Inferior parietal cortex (tissue), 1 donor: ENCODE data around the gene CACNA2D3.

ENCODE experiments used
- DNase-seq: peaks from one replicate; pipeline ENCODE4 v3.0.0-alpha.2; 2016; ENCODE audit errors: extremely low spot score

CACNA2D3 gene

GRCh38 chr3:54849360-54849759 lies 727.0 kb downstream of the CACNA2D3 start:
- no peak for DNase-seq

DNA sequence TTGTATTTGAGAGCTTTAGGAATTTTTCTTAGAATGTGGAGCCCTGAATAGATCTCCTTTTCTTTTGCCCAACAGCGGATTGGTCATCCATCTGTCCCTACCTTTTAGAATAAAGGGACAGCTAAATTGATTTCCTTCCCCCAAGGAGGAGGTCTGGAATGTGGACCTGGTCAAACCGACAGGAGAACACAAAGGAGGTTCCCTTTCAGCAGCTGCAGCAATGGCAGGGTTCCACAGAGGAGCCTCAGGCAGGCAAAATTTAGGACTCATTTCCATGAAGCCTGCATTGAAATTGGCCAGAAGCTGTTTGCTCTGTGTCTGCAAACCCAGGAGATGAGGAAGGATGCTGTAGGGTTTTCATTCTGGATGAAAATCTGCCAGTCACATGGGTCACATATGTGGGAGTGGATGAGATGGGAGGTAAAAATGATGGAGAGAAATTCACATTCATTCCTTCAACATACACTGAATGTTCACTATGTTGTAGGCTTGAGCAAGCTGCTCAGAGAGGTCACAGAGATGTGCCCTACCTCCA lies 728.2 kb downstream of the CACNA2D3 start:
- no peak for DNase-seq

- DNase-seq, result peak; percentile 78
These were observed 731.4 kb downstream of the CACNA2D3 start for GRCh38 chr3:54853573-54854404.

DNA sequence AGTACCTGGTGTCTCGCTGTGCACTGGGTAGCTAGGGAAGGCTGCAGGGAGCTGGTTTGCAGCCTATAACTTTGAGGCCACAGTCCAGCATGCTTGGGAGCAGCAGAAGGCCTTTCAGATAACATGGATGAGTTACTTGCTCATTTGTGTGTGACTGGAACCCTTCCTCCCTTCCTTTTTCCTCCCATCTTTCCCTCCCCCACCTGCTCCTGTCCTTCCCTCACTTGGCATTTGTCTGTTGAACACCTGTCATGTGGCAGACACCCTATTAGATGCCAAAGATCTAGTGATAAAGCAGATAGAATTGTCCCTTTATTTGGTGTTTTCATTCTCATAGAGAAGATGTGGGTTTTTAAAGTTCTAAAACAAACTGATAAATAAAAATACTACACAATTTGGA lies 733.9 kb downstream of the CACNA2D3 start:
- DNase-seq, result no peak

GRCh38 chr3:54857343-54857742 lies 735.0 kb downstream of the CACNA2D3 start:
- no peak for DNase-seq

DNA sequence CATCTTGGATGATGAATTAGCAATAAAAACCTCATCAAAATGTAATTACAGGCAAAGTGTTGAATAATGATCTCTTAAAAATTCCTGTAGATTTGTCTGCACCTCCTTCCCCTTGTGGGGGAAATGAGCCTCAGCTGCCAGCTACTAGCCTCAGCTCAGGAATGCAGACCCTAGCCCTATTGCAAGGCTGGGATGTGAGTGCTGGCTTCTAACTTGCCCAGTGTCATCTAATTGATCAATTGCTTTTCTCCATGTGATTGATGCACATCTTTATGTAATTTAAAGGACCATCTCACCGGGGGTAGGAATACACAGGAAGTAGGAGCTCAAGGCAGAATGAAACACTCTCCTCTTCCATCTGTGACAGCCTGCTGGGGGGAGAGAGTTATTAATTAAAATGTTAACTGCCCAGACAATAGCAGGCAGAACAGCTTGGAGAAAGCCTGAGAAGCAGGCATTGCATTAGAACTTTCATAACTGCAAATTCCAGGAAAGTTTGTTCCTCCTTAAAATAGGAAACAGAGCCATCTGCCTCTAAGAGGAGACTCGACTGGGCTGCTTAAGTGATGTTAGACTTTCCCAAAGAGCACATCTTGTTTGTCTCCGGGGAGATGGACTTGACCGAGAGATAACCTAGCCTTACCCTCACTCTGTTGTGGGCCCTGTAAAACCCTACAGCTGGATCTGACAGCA lies 735.9 kb downstream of the CACNA2D3 start:
- DNase-seq, result no peak

DNA sequence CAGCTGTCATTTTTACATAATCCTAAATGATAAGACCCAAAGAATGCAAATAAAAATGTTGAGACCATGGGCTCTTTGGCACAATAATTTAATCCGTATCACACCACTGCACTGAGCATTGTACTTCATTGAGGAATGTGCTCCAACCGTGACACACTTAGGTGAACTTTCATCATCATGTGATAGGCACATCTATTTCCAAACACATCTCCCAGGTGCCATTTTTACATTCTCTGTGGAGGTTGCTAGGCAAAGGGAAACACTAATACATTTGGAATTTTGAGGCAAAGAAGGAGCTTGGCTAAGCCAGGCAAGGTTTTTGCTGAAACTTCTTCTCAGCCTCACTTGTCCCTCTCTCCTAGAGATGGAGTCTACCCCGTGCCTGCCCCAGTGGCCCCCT lies 736.8 kb downstream of the CACNA2D3 start:
- DNase-seq, result no peak

DNA sequence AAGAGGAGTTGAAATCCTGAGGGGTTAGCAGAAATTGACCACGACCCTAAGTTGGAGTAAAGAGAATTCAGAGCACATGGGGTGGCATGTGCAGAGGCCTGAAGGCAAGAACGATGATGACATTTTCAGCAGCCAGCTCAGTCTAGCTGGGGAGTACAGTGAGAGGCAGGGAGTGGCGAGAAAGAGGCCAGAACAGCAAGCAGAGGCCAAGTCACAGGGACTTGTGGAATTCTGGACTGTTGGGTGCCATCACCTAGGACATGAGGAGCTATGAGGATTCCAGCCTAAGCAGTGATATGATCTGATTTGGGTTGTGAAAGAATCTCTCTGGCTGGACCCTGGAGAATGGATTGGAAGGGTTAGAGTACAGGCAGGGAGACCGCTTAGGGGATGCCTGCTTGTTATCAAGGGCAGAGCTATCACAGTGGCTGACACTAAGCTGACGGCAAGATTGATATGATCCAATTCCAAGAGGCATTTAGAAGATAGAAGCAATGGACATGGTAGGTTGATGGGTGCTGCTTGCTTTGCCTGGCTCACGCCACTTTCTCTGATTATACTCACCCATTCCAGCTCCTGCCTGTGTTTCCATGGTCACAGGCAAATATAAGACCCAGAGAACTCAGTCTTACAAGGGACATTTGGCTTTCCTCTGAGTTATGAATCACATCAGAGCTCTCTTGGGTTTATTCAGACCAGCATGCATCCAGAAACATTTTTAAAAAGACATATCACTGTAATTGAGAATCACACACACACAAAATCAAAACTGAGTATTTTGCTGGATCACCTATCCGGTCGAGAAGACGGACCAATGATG lies 739.1 kb downstream of the CACNA2D3 start:
- no peak for DNase-seq

- no peak for DNase-seq
These were observed 740.2 kb downstream of the CACNA2D3 start for GRCh38 chr3:54862526-54862925.

DNA sequence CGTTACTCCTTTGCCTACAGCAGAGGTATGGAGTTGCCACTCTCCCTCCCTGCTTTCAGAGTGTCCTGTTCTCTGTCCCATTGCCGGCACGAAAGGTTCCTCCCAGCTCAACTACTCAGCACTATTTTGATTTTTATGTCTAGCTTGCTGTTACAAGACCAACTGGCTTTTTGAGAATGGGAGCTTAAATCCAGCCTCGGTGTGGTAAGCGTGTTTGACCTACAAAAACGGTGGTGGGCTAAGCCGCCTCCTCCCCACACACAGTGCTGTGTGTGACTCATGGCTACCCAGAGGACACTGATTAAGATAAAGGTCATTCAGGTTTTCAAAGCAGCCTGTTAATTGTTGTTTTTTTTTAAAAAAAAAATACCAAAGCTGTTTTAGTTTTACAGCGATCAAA lies 741.0 kb downstream of the CACNA2D3 start:
- DNase-seq, result no peak

DNA sequence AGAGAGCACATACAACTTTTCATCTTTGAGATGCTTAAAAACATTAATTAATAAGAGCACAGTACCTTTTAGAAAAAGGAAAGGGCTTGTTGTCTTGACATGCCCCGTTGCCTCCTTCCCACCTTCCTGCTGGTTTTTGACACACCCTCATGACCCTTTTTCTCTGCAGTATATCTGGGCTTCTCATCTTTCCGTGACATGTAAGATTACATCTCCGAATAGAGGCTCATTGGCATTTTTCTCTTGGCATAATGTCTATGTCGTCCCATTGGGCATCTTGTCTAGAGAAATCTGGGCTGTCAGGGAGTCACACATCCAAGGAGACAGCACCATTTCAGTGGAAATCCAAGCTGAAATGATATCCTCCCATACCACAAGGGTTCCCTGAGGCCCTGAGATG lies 741.4 kb downstream of the CACNA2D3 start:
- DNase-seq, result no peak

DNA sequence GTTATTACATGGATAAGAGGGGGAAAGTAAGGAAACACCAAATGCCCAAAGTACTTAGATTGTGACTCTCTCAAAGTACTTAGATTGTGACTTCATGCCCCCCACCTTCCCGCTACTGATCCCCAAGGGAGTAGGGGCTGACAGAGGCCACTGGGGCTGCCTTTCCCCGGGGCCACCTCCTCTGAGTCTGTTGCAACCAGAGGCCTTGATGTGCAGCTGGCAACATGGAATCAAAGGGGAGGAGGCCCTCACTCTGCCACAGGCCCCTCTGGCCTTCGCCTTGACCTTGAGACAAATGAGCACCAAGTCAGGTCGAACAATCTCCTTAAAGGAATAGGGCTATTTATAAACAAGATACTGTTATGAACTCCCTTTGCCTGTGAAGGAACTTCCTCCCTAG lies 743.0 kb downstream of the CACNA2D3 start:
- no peak for DNase-seq

DNA sequence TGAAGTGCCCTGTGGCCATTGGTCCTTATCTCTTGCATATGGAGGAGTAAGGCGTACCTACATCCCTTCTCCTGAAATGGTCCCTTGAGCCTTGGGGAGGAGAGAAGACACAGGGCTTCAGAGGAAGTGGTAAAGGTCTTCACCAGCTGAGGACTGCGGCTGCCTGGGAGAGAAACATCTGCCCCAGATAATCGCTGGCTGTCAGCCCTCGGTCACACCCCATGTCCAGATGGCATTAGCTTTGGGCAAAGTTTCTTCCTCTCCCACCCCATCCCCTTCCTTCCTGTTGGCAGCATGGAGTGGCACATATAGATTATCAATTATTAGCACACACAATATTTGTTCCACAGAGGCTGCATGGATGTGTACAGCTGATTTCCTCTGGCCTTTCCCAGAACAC lies 743.9 kb downstream of the CACNA2D3 start:
- DNase-seq, result no peak

DNA sequence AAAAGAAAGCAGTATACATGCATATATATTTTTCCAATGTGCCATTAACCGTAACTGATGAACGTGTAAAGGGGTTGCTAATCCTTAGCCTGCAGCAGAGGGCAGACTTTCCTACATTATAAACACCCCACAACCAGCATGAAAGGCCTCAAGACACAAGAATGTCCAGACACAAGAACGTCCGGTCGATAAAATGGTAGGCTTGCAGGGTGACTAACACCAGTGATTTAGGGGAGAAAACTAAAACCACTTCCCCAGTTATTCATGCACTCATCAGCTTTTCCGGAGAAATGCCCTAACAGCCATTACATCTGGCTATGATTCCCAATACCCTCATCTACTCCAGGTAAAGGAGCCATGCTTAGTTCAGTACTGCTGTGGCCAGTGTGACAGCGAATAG lies 748.1 kb downstream of the CACNA2D3 start:
- peak; percentile 63 for DNase-seq

DNA sequence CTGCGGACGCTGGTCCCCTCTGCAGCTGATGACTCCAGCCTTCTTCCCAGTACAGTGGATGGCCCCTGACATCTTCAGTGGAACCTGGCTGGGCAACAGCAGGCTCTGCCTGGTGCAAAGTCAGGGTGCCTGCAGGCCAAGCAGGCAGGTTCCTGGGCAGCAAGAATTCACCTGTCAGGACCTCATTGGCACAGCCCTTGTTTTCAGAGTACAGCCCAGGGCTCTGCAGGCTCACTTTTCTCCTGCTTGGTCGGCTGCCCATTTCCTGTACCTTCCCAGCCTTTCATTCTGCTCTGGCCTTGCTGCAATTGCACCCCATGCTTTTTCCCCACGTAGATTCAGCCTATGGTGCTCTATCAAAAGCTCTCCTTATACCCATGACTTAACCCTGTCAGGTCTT lies 749.5 kb downstream of the CACNA2D3 start:
- DNase-seq, result no peak

DNA sequence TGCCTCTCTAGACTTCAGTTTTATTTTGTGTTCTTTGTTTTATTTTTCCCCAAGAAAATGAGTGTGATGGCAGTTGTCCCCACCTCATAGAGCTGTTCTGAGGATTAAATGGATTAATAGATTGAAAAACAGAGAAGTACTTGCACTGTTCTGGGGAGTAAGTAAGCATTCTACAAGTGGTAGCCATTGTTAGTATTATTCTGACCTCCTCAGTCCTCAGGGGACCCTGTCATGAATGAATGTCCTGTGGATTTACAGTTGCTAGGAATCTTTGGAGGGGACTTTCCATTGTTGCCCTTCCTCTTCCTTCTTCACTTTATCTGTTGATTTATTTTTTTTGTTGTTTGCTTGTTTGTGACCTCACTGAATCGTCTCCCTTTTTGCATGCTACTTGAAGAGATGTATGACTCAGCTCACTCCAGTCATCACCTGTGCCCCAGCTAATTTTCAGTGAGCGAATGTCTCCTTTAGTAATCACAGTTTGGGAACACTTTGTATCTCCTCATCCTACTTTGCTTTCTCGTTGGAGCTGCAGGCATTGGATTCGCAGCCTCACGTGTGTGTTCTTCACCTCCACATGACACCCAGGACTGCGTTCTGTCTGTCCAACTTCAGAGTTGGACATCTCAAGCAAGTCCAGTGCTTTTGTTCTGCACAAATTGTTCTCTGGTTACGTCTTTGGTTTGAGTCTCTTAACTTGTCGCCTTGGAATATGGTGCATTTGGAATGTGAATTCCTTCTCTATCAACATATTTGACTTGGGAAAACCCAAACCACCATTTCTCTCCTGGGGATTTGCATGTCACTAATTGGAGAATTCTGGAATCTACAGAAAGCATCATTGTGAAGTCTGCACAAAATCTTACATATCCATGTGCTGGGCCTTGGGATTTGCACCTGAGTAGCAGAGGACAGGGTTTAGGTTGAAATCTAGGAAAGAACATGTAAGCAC lies 751.0 kb downstream of the CACNA2D3 start:
- no peak for DNase-seq

DNA sequence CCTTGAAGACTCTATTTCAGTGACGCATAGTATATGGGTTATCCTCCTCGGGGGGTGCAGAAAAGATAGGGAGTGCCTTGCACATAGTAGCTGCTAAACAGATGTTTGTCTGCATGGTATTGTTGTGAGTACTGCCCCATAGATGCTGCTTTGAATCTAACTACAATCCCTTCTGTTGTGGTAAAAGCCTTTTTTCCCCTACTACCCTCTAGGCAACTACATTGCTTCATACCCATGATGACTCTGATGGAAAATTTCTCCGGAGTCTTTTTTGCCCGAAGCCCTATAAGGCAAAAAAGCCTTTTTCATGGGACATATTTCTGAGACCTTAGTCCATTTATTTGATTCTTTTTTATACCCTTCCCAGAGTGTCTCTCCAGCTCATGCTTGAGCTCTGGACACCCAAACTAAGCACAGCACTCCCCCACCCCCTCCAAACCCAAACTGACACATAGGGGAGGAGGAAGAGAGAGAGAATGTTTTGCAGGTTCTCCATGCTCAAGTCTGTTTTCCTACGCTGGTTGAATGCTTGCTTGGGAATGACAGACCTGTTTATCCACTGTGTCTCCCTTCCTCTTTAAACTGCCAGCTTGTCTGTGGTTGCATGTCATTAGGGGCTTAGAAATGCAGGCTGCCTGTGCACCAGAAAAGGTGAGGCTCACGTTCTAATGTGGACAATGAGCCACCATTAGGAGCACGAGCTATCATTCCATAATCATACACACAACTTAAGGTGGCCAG lies 752.6 kb downstream of the CACNA2D3 start:
- DNase-seq, result no peak

DNA sequence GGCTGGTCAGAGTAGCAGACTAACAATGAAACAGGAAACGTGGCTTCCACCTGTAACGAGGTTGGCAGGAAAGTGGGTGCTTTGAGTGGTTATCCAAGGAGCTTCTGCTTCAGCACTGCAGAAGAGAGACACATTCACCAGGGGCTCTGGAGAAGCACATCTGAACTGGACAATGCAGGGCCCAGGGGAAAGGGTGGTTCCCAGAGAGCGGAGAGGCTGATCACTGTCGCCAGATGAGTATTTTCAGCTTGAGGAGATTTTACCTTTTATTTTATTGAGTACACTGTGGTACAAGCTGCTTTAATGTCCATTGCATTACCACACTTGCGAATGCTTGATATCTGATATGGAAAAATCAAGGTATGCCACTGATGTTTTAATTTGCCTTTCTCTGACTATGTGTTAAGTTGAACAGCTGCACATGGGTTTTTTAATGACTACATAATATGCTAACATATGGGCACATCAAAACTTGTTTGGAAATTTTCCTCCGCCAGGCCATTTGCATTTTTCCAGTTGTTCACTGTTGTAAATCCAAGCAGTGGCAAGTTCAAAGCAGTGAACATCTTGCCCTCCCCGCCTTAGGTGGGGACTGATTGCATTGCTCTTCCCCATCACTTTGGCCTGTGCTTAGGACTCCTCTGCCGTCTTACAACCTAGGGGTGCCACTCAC lies 753.4 kb downstream of the CACNA2D3 start:
- no peak for DNase-seq

- DNase-seq, result no peak
These were observed 754.3 kb downstream of the CACNA2D3 start for GRCh38 chr3:54876694-54877093.

GRCh38 chr3:54877730-54878129 lies 755.4 kb downstream of the CACNA2D3 start:
- no peak for DNase-seq
